Embryonic facial prominence (tissue), 1 donor: Measurements from ENCODE around the gene SLC25A33.

Experiments used
- DNase-seq: peaks from one replicate; pipeline ENCODE4 v3.0.0-alpha.2; 2016; ENCODE audit errors: extremely low spot score

The SLC25A33 gene

GRCh38 chr1:9600861-9601834, 61.9 kb downstream of the SLC25A33 start:
- DNase-seq: no peak

- DNase-seq: no peak
Observed at GRCh38 chr1:9601942-9602793, 62.9 kb downstream of the SLC25A33 start.

- no peak for DNase-seq
Observed at GRCh38 chr1:9602794-9603167, 63.5 kb downstream of the SLC25A33 start.

GRCh38 chr1:9603307-9603706, 64.0 kb downstream of the SLC25A33 start:
- no peak for DNase-seq

GRCh38 chr1:9603766-9604753, 64.8 kb downstream of the SLC25A33 start:
- DNase-seq: no peak

- no peak for DNase-seq
Observed at GRCh38 chr1:9604836-9605235, 65.6 kb downstream of the SLC25A33 start.

- no peak for DNase-seq
Observed at GRCh38 chr1:9605946-9606455, 66.7 kb downstream of the SLC25A33 start.

GRCh38 chr1:9606458-9606857, 67.2 kb downstream of the SLC25A33 start:
- DNase-seq: no peak

GRCh38 chr1:9606948-9607347, 67.7 kb downstream of the SLC25A33 start:
- no peak for DNase-seq

GRCh38 chr1:9607352-9607751, 68.1 kb downstream of the SLC25A33 start:
- no peak for DNase-seq

- DNase-seq: no peak
Observed at GRCh38 chr1:9609998-9610397, 70.7 kb downstream of the SLC25A33 start.

- DNase-seq: no peak
Observed at GRCh38 chr1:9610548-9610947, 71.3 kb downstream of the SLC25A33 start.

GRCh38 chr1:9611716-9612115, 72.5 kb downstream of the SLC25A33 start:
- DNase-seq: no peak

GRCh38 chr1:9612162-9612845, 73.0 kb downstream of the SLC25A33 start:
- DNase-seq: no peak

- no peak for DNase-seq
Observed at GRCh38 chr1:9612871-9613624, 73.8 kb downstream of the SLC25A33 start.

GRCh38 chr1:9613625-9614299, 74.5 kb downstream of the SLC25A33 start:
- DNase-seq: no peak

GRCh38 chr1:9615316-9616063, 76.2 kb downstream of the SLC25A33 start:
- DNase-seq: no peak

GRCh38 chr1:9618909-9619679, 79.8 kb downstream of the SLC25A33 start:
- DNase-seq: no peak
